ENCODE data around the gene POLDIP2.

Gene POLDIP2

GRCh38 chr17:28357061-28357900 lies at the start of gene POLDIP2:
Gene POLDIP2 (minus strand): TSS chr17:28357527. CDS start chr17:28357448, 79 bp downstream.
- peak; percentile 97 for DNase-seq

GRCh38 chr17:28406473-28406814 lies 49.1 kb upstream of the POLDIP2 start:
- no peak for DNase-seq

- peak; percentile 63 for DNase-seq
Measured at GRCh38 chr17:28405632-28406472, 48.5 kb upstream of the POLDIP2 start, which contains the start of gene SLC46A1. Gene SLC46A1 (minus strand): TSS chr17:28406212. CDS start chr17:28406114, 98 bp downstream.

- no peak for DNase-seq
Measured at GRCh38 chr17:28404812-28405570, 47.7 kb upstream of the POLDIP2 start.

- no peak for DNase-seq
Measured at GRCh38 chr17:28404461-28404811, 47.1 kb upstream of the POLDIP2 start.

GRCh38 chr17:28404007-28404406 lies 46.7 kb upstream of the POLDIP2 start:
- DNase-seq: no peak

GRCh38 chr17:28402844-28403243 lies 45.5 kb upstream of the POLDIP2 start:
- no peak for DNase-seq

GRCh38 chr17:28402224-28402630 lies 44.9 kb upstream of the POLDIP2 start:
- no peak for DNase-seq

GRCh38 chr17:28399808-28400207 lies 42.5 kb upstream of the POLDIP2 start:
- no peak for DNase-seq

- no peak for DNase-seq
Measured at GRCh38 chr17:28398280-28398981, 41.1 kb upstream of the POLDIP2 start.

- DNase-seq: no peak
Measured at GRCh38 chr17:28397687-28398279, 40.5 kb upstream of the POLDIP2 start.

- DNase-seq: no peak
Measured at GRCh38 chr17:28397275-28397674, 39.9 kb upstream of the POLDIP2 start.

GRCh38 chr17:28396635-28397239 lies 39.4 kb upstream of the POLDIP2 start:
- no peak for DNase-seq

GRCh38 chr17:28395968-28396367 lies 38.6 kb upstream of the POLDIP2 start:
- DNase-seq: no peak

GRCh38 chr17:28395426-28395825 lies 38.1 kb upstream of the POLDIP2 start:
- no peak for DNase-seq

GRCh38 chr17:28394337-28395116 lies 37.2 kb upstream of the POLDIP2 start:
- DNase-seq: no peak

GRCh38 chr17:28392491-28392890 lies 35.2 kb upstream of the POLDIP2 start:
- no peak for DNase-seq

- DNase-seq: no peak
Measured at GRCh38 chr17:28391401-28391800, 34.1 kb upstream of the POLDIP2 start.

GRCh38 chr17:28390984-28391383 lies 33.7 kb upstream of the POLDIP2 start:
- no peak for DNase-seq

- DNase-seq: no peak
Measured at GRCh38 chr17:28390563-28390962, 33.2 kb upstream of the POLDIP2 start.

- no peak for DNase-seq
Measured at GRCh38 chr17:28390141-28390540, 32.8 kb upstream of the POLDIP2 start.

Data from activated naive CD4-positive, alpha-beta T cell treated with Interleukin-2 at 50 U/mL for 16 hours (primary cell).